LNCaP clone FGC (cell line): Measurements from ENCODE around the gene CD226.

Experiments
- DNase-seq: peaks from one replicate; pipeline ENCODE4 v3.0.0-alpha.2; 2011; ENCODE audit warnings: low read depth
- H3K4me3 ChIP-seq: 2 replicates; pipeline ENCODE4 v1.5.1; 2011; ENCODE audit warnings: mild to moderate bottlenecking, low read depth, low read length, control low read depth
- CTCF ChIP-seq: IDR thresholded peaks from 2 replicates; pipeline ENCODE4 v1.5.1; 2012; ENCODE audit warnings: mild to moderate bottlenecking; ENCODE audit not compliant: control insufficient read depth, insufficient read depth; ENCODE audit errors: extremely low read depth

The CD226 gene

DNA sequence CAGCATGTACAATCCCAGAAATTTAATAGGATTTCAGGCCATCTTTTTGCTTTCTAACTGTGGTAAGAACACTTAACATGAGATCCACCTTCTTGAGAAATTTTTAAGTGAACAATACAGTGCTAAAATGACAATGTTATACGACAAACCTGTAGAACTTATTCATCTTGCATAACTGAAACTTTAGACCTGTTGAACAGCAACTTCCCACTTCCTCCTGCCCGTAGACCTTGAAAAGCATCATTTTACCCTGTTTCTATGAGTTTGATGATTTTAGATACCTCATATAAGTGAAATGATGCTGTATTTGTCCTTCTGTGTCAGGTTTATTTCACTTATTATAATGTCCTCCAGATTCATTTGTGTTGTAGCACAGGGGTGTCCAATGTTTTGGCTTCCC lies 128.2 kb downstream of the CD226 start:
- no peak overlapping the region for H3K4me3 ChIP-seq
- no peak for TF ChIP-seq CTCF
- no peak for DNase-seq

DNA sequence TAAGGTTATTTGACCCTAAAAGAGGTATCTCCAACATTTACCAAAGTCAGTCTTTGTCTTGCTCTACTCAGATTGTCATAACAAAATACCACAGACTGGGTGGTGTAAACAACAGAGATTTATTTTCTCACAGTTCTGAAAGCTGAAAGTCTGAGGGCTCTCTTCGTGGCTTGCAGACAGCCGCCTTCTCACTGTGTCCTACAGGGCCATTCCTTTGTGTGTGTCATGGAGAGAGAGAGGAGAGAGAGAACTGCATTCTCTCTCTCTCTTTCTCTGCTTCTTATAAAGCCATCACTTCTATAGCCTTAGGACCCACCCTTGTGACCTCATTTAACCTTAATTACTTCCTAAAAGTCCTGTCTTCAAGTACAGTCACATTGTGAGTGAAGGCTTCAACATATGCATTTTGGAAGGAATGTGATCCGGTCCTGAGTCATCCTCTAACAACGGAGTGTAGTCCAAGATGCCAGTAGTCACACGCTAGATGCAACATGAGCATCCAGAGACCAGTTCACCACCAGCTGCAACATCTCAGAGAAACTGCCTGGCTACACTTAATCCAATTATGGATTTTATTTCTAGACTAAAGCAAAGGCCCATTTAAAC lies 130.2 kb downstream of the CD226 start:
- H3K4me3 ChIP-seq, result no peak overlapping the region
- DNase-seq, result no peak
- no peak for TF ChIP-seq CTCF

DNA sequence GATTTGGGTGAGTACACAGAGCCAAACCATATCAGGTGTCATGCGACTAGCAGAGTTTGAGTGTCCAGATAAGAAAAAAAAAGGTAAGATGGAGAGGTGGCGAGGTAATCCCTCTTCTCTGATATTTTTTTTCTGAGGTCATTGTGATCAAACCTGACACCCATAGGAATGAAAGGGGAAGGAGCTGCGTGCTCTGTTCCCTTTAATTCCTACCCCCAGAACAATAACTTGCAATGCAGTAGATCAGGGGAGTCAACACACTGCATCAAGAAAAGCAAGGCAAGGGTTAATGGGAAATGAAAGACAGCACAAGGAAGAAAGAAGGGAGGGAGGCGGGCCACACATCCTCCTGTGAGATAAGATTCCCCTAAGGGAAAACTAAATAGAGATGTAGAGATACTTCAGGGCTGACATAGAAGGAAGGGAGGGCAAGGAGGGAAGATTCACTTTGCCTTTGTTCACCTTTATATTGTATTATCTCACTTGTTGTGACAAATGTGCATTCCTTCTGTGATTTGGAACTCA lies 132.8 kb downstream of the CD226 start:
- TF ChIP-seq CTCF, result no peak
- no peak overlapping the region for H3K4me3 ChIP-seq
- DNase-seq, result no peak

GRCh38 chr18:69813559-69813958 lies 134.1 kb downstream of the CD226 start:
- no peak for TF ChIP-seq CTCF
- DNase-seq, result no peak
- no peak overlapping the region for H3K4me3 ChIP-seq

GRCh38 chr18:69808399-69808798 lies 139.3 kb downstream of the CD226 start:
- no peak overlapping the region for H3K4me3 ChIP-seq
- no peak for DNase-seq
- no peak for TF ChIP-seq CTCF

- TF ChIP-seq CTCF, result no peak
- DNase-seq, result no peak
- H3K4me3 ChIP-seq, result no peak overlapping the region
Measured at GRCh38 chr18:69804776-69805501, 142.7 kb downstream of the CD226 start.
